ENCODE data around the gene ACTG2.
"Not testable (repeated sequence)": the region's sequence is repeated elsewhere in the genome, so short reads cannot be mapped to it uniquely, and the experiment has no call there.

The ACTG2 gene

GRCh38 chr2:73892631-73893329 lies at the start of gene ACTG2:
Gene ACTG2, plus strand, starts transcription at chr2:73893008. Its CDS starts 8,304 bp downstream, at chr2:73901312.
- no peak for DNase-seq

GRCh38 chr2:73844087-73844486 lies 48.7 kb upstream of the ACTG2 start:
- DNase-seq = no peak

- no peak for DNase-seq
Measured at GRCh38 chr2:73850009-73850408, 42.8 kb upstream of the ACTG2 start.

GRCh38 chr2:73851274-73851673 lies 41.5 kb upstream of the ACTG2 start:
- DNase-seq = no peak

- DNase-seq = no peak
Measured at GRCh38 chr2:73852020-73852419, 40.8 kb upstream of the ACTG2 start.

GRCh38 chr2:73855526-73855925 lies 37.3 kb upstream of the ACTG2 start:
- DNase-seq = no peak

GRCh38 chr2:73856214-73856613 lies 36.6 kb upstream of the ACTG2 start:
- DNase-seq = no peak

- DNase-seq = no peak
Measured at GRCh38 chr2:73859721-73860586, 32.9 kb upstream of the ACTG2 start.

- DNase-seq = no peak
Measured at GRCh38 chr2:73862987-73863386, 29.8 kb upstream of the ACTG2 start.

- no peak for DNase-seq
Measured at GRCh38 chr2:73868204-73868978, 24.4 kb upstream of the ACTG2 start.

- peak; percentile 91 for DNase-seq
Measured at GRCh38 chr2:73870084-73870483, 22.7 kb upstream of the ACTG2 start.

- no peak for DNase-seq
Measured at GRCh38 chr2:73877071-73877802, 15.6 kb upstream of the ACTG2 start.

GRCh38 chr2:73877984-73878383 lies 14.8 kb upstream of the ACTG2 start:
- DNase-seq = not testable (repeated sequence)

- DNase-seq = no peak
Measured at GRCh38 chr2:73885406-73885805, 7.4 kb upstream of the ACTG2 start.

- DNase-seq = no peak
Measured at GRCh38 chr2:73886357-73886756, 6.5 kb upstream of the ACTG2 start.

GRCh38 chr2:73887596-73888353 lies 5.0 kb upstream of the ACTG2 start:
- DNase-seq = not testable (repeated sequence)

GRCh38 chr2:73888388-73888787 lies 4.4 kb upstream of the ACTG2 start:
- DNase-seq = no peak

- no peak for DNase-seq
Measured at GRCh38 chr2:73889206-73889605, 3.6 kb upstream of the ACTG2 start.

GRCh38 chr2:73890301-73891092 lies 2.3 kb upstream of the ACTG2 start:
- no peak for DNase-seq

- no peak for DNase-seq
Measured at GRCh38 chr2:73891276-73891901, 1.4 kb upstream of the ACTG2 start.

Measured in femur (tissue), 1 donor.